ENCODE measurements around the gene PDZRN3. TPM values are rescaled to one million over a fixed set of nuclear protein-coding genes. Genes with fewer than 3 reads are reported as not detected.

PDZRN3 gene
- total and polyA plus RNA-seq, 2 of the 13 experiments (the other 11 are each of a cell fraction or from before 2014, with no cell fraction given) = not detected

- CTCF ChIA-PET (ENCODE audit: low intra/inter-chr PET ratio, low total read pairs) = no interaction called here
- Histone ChIP-seq H3K36me3 (replicated peaks in 1 of 2; ENCODE audit: control insufficient read depth in 1 of 2, insufficient read depth in 2 of 2, low read length in 2 of 2) (no peaks in the 10 kb centered on the region), H3K4me2 (ENCODE audit: low read depth, low read length) (no peak overlapping the region), H3K9ac (ENCODE audit: insufficient read depth, low read depth, low read length) (no peak overlapping the region), H3K27ac (ENCODE audit: extremely low read length, insufficient read depth, low read length) (no peak overlapping the region), H3K27me3 (ENCODE audit: control insufficient read depth in 1 of 2, insufficient read depth in 2 of 2, low read length in 2 of 2) (no peaks in the 10 kb centered on the region), H2AFZ (ENCODE audit: low read length) (no peak overlapping the region), H3K79me2 (ENCODE audit: insufficient read depth, low read length) (no peaks in the 10 kb centered on the region), H3K9me3 (ENCODE audit: low read length) (no peaks in the 10 kb centered on the region), H4K20me1 (ENCODE audit: insufficient read depth, low read length) (no peaks in the 10 kb centered on the region), H3K4me1 (ENCODE audit: insufficient read depth, low read length) (no peaks in the 10 kb centered on the region), H3K4me3 (replicated peaks in 1 of 3; ENCODE audit: insufficient read depth in 1 of 3, low read depth in 2 of 3, low read length in 3 of 3) (no peak overlapping the region)
- FAIRE-seq (no peak), DNase-seq (ENCODE audit: low spot score) (no peak), ATAC-seq (no peak)
- TF ChIP-seq ZBTB34 (CRISPR knock-in tag; IDR thresholded peaks at IDR 0.05) (no peak), ZNF713 (CRISPR knock-in tag; IDR thresholded peaks at IDR 0.05) (no peak), ZNF674 (CRISPR knock-in tag; IDR thresholded peaks at IDR 0.05; ENCODE audit: low read depth) (no peak), ZNF24 (IDR thresholded peaks at IDR 0.05) (no peak), SIX4 (CRISPR knock-in tag; IDR thresholded peaks at IDR 0.05) (no peak), ZNF367 (CRISPR knock-in tag; IDR thresholded peaks at IDR 0.05; ENCODE audit: borderline replicate concordance) (no peak), NR0B2 (CRISPR knock-in tag; IDR thresholded peaks at IDR 0.05) (no peak), ZNF343 (CRISPR knock-in tag; IDR thresholded peaks at IDR 0.05) (no peak)
- POLR2A ChIA-PET = no interaction called here
- WGBS (ENCODE audit: low lambda C conversion rate) = 60% methylated on average over 5 of the region's 5 CpGs
- BruUV-seq (replicated peaks) = no TSS peak
- intact Hi-C loops (cut with micrococcal nuclease; ENCODE audit: unreplicated experiment) (no loop called here), in situ Hi-C loops (cut with HindIII; ENCODE audit: extremely low pct_ligation_motif_present, low pct_unique_long_range_greater_than_20kb) (no loop called here)
These were observed 220.3 kb downstream of the PDZRN3 start for GRCh38 chr3:73404435-73404834.

DNA sequence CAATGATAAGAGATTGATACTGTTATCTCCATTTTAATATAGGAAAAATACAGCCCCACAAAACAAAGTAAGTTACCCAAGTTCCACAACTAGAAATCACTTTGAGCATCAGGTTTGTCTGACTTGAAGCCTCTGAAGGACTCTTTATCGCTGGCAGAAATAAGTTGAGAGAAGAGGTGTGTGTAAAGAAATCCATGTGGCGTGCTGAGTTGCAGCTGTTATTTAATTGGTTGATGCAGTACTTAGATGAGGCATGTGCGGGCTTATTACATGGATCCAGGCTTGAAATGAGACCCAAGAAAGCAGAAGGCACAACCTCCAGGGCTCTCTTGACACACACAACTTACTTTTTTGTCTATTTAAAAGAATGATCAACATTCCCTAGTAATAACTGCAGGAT is 221.3 kb downstream of the PDZRN3 start:
- in situ Hi-C loops (cut with HindIII; ENCODE audit: extremely low pct_ligation_motif_present, low pct_unique_long_range_greater_than_20kb) (no loop called here), intact Hi-C loops (cut with micrococcal nuclease; ENCODE audit: unreplicated experiment) (no loop called here)
- Histone ChIP-seq H3K9me3 (ENCODE audit: low read length) (no peaks in the 10 kb centered on the region), H3K4me3 (replicated peaks in 1 of 3; ENCODE audit: insufficient read depth in 1 of 3, low read depth in 2 of 3, low read length in 3 of 3) (no peak overlapping the region), H4K20me1 (ENCODE audit: insufficient read depth, low read length) (no peaks in the 10 kb centered on the region), H3K79me2 (ENCODE audit: insufficient read depth, low read length) (no peaks in the 10 kb centered on the region), H3K4me2 (ENCODE audit: low read depth, low read length) (no peak overlapping the region), H3K27me3 (ENCODE audit: control insufficient read depth in 1 of 2, insufficient read depth in 2 of 2, low read length in 2 of 2) (no peaks in the 10 kb centered on the region), H3K36me3 (replicated peaks in 1 of 2; ENCODE audit: control insufficient read depth in 1 of 2, insufficient read depth in 2 of 2, low read length in 2 of 2) (no peaks in the 10 kb centered on the region), H3K9ac (ENCODE audit: insufficient read depth, low read depth, low read length) (no peak overlapping the region), H2AFZ (ENCODE audit: low read length) (no peak overlapping the region), H3K27ac (ENCODE audit: extremely low read length, insufficient read depth, low read length) (no peak overlapping the region), H3K4me1 (ENCODE audit: insufficient read depth, low read length) (no peaks in the 10 kb centered on the region)
- 42% methylated on average over 3 of the region's 3 CpGs for WGBS (ENCODE audit: low lambda C conversion rate)
- ChIA-PET CTCF (ENCODE audit: low intra/inter-chr PET ratio, low total read pairs) (no interaction called here), POLR2A (no interaction called here)
- DNase-seq (ENCODE audit: low spot score) (no peak), FAIRE-seq (no peak), ATAC-seq (no peak)
- no TSS peak for BruUV-seq (replicated peaks)
- TF ChIP-seq, protein P1, sequence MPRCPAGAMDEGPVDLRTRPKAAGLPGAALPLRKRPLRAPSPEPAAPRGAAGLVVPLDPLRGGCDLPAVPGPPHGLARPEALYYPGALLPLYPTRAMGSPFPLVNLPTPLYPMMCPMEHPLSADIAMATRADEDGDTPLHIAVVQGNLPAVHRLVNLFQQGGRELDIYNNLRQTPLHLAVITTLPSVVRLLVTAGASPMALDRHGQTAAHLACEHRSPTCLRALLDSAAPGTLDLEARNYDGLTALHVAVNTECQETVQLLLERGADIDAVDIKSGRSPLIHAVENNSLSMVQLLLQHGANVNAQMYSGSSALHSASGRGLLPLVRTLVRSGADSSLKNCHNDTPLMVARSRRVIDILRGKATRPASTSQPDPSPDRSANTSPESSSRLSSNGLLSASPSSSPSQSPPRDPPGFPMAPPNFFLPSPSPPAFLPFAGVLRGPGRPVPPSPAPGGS (CRISPR knock-in tag; IDR thresholded peaks at IDR 0.05) = no peak
- TF ChIP-seq CBX5 (CRISPR knock-in tag; IDR thresholded peaks at IDR 0.05; ENCODE audit: borderline replicate concordance) = no peak
- no peak for TF ChIP-seq CHCHD3 (CRISPR knock-in tag; IDR thresholded peaks at IDR 0.05)
- TF ChIP-seq TBL1XR1 (IDR thresholded peaks at IDR 0.05; ENCODE audit: borderline replicate concordance, low read length, partially characterized antibody) = no peak
- no peak for TF ChIP-seq SNAPC2 (CRISPR knock-in tag; IDR thresholded peaks at IDR 0.05)
- TF ChIP-seq FOXC1 (CRISPR knock-in tag; IDR thresholded peaks at IDR 0.05; ENCODE audit: borderline replicate concordance) = no peak
- no peak for TF ChIP-seq KDM6A (CRISPR knock-in tag; IDR thresholded peaks at IDR 0.05; ENCODE audit: low read depth)
- no peak for TF ChIP-seq ZNF724P (CRISPR knock-in tag; IDR thresholded peaks at IDR 0.05; ENCODE audit: borderline replicate concordance)
- TF ChIP-seq ZNF530 (CRISPR knock-in tag; IDR thresholded peaks at IDR 0.05; ENCODE audit: low read depth) = no peak
- TF ChIP-seq NAIF1 (CRISPR knock-in tag; IDR thresholded peaks at IDR 0.05; ENCODE audit: borderline replicate concordance) = no peak
- TF ChIP-seq TEAD2 (CRISPR knock-in tag; IDR thresholded peaks at IDR 0.05) = no peak

Measured in HepG2 (cell line).